Common myeloid progenitor, CD34-positive (primary cell): ENCODE measurements around the gene F13A1.

Experiments used
- CTCF ChIA-PET: fragments of 350-600 bp; sonication (Branson Sonifier 250); formaldehyde crosslinking; loops from one replicate; lab custom pipeline; 2021; ENCODE audit warnings: antibody characterized with exemption; lab: Charles Lee
- POLR2A ChIA-PET: fragments of 350-600 bp; sonication (Branson Sonifier 250); formaldehyde crosslinking; loops from one replicate; lab custom pipeline; 2021; ENCODE audit warnings: antibody characterized with exemption; lab: Charles Lee
- DNase-seq, 3 donors: peaks; one replicate each; pipeline versions ENCODE4 v3.0.0 to v3.0.0-alpha.2; 2013
- H3K27ac ChIP-seq, 2 experiments: 1 replicate in 1 of 2; 2 replicates in 1 of 2; pipeline ENCODE4 v1.7.0; 2013; ENCODE audit warnings: inconsistent platforms in 2 of 2, low read length in 2 of 2, mild to moderate bottlenecking in 2 of 2, low read depth in 1 of 2, moderate library complexity in 1 of 2; ENCODE audit not compliant: severe bottlenecking in 2 of 2, insufficient read depth in 1 of 2, poor library complexity in 1 of 2
- H3K27me3 ChIP-seq, 5 experiments: replicated peaks in 2 of 5; 1 replicate in 3 of 5; 2 replicates in 2 of 5; pipeline versions ENCODE4 v1.6.1 to v1.7.0; 2013; ENCODE audit warnings: low read length in 4 of 5, mild to moderate bottlenecking in 2 of 5, moderate library complexity in 2 of 5, inconsistent platforms in 1 of 5; ENCODE audit not compliant: insufficient read depth in 5 of 5, control insufficient read depth in 4 of 5
- H3K36me3 ChIP-seq, 4 experiments: 1 replicate in 2 of 4; 2 replicates in 2 of 4; pipeline versions ENCODE4 v1.6.1 to v1.7.0; 2013; ENCODE audit warnings: low read length in 3 of 4, control low read depth in 1 of 4, mild to moderate bottlenecking in 1 of 4; ENCODE audit not compliant: control insufficient read depth in 4 of 4, insufficient read depth in 4 of 4
- H3K4me1 ChIP-seq, 4 experiments: 1 replicate in 3 of 4; 2 replicates in 1 of 4; pipeline versions ENCODE4 v1.6.1 to v1.7.1; 2013; ENCODE audit warnings: low read length in 3 of 4, mild to moderate bottlenecking in 3 of 4, control low read depth in 1 of 4, inconsistent platforms in 1 of 4, moderate library complexity in 1 of 4; ENCODE audit not compliant: control insufficient read depth in 4 of 4, insufficient read depth in 4 of 4; ENCODE audit errors: control extremely low read depth in 1 of 4
- H3K4me3 ChIP-seq, 7 experiments: 1 replicate in 4 of 7; 2 replicates in 3 of 7; pipeline versions ENCODE4 v1.5.1 to v1.7.0; 2013; ENCODE audit warnings: mild to moderate bottlenecking in 7 of 7, low read length in 6 of 7, moderate library complexity in 6 of 7, inconsistent platforms in 2 of 7, low read depth in 2 of 7, control low read depth in 1 of 7; ENCODE audit not compliant: insufficient read depth in 4 of 7, control insufficient read depth in 1 of 7; ENCODE audit errors: extremely low read depth in 1 of 7
- H3K9me3 ChIP-seq, 5 experiments: 1 replicate in 4 of 5; 2 replicates in 1 of 5; pipeline versions ENCODE4 v1.6.1 to v1.7.1; 2013; ENCODE audit warnings: low read length in 4 of 5, mild to moderate bottlenecking in 2 of 5, inconsistent platforms in 1 of 5, low read depth in 1 of 5, moderate library complexity in 1 of 5; ENCODE audit not compliant: control insufficient read depth in 4 of 5, insufficient read depth in 2 of 5; ENCODE audit errors: control extremely low read depth in 1 of 5
- WGBS: methylation state at CpG from one replicate; pipeline ENCODE4 v1.1.5; 2013; ENCODE audit not compliant: insufficient coverage; 5-methylcytosine and 5-hydroxymethylcytosine counted together

The F13A1 gene

DNA sequence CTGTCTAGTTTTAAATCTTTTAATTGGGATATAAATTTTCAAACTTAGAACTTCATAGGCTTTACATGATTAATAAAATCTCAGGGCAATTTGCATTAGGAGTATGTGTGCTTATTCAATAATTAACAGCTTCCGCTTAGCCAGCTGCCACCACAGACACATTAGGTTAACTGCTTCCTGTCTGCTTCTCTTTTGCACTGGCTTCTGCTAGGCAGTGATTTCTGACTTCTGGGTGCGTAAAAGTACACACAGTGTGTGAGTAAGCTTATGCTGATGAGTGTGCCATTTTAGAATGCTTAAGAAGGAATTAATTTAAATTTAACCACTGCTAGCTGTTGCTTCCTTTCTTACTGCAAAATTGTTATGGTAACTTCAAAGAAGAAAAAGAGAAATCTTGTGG, 73.9 kb downstream of the F13A1 start:
- Histone ChIP-seq H3K36me3 (no peaks in the 10 kb centered on the region), H3K4me1 (no peaks in the 10 kb centered on the region), H3K4me3 (no peak overlapping the region), H3K27me3 (peaks cover 2 to 12% (median 3%) of the 10 kb centered on the region in 5 experiments), H3K27ac (no peak overlapping the region), H3K9me3 (no peaks in the 10 kb centered on the region)
- ChIA-PET CTCF (interaction anchor here (0.7 kb wide), 1 partner anchor 1204 kb away, joined by 3 read pairs; no protein-coding TSS in a partner anchor), POLR2A (no interaction called here)
- DNase-seq, result peak in 2 of 3 donors; percentile 54 to 78
- no CpG with 5 or more reads among the region's 2 CpGs for WGBS

DNA sequence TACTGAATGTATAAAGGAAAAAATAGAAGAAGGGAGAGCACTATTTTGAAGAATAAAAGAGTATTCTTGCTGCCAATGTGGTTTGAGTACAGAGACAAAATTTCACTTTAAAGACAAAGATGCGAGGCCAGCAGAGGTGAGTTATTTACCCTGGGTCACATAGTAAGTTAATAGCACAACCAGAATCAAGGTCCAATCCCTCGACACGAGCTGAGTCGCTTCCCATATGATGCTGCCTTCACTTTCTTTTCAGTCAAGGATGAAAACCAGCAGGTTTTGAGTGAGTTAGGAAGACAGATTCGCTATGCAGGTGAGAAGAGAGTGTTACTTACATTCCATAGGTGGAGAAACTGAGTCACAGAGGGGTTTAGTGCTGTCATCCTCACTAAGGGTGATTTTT, 75.8 kb downstream of the F13A1 start:
- Histone ChIP-seq H3K27ac (no peak overlapping the region), H3K27me3 (peaks cover 0 to 14% (median 3%) of the 10 kb centered on the region in 5 experiments), H3K9me3 (no peaks in the 10 kb centered on the region), H3K4me1 (no peaks in the 10 kb centered on the region), H3K36me3 (no peaks in the 10 kb centered on the region), H3K4me3 (no peak overlapping the region)
- DNase-seq, result no peak
- WGBS, result 97% methylated on average over 5 of the region's 5 CpGs
- ChIA-PET POLR2A (no interaction called here), CTCF (no interaction called here)

DNA sequence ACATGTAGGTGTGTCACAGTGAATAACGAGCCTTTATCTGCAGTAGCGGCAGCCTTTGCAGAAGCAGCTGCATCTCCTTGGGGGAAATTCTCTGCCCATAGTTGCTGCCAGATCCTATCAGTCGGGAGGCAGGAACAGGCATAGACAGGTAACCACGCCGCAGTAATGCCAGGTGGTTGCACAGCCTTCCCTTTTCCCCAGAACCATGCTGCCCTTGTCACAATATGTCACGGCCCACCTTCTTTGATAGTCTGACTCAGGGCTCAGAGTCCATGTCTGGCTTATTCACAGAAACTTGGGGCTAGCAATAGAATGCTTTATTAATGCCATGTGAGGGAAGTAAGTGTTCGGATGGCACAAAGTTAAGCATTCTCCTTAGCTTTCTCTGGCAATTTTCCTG, 76.6 kb downstream of the F13A1 start:
- 100% methylated on average over 6 of the region's 7 CpGs for WGBS
- Histone ChIP-seq H3K4me3 (no peak overlapping the region), H3K9me3 (no peaks in the 10 kb centered on the region), H3K4me1 (no peaks in the 10 kb centered on the region), H3K27me3 (peaks cover 0 to 14% (median 3%) of the 10 kb centered on the region in 5 experiments), H3K36me3 (no peaks in the 10 kb centered on the region), H3K27ac (no peak overlapping the region)
- no peak for DNase-seq
- ChIA-PET POLR2A (no interaction called here), CTCF (no interaction called here)

DNA sequence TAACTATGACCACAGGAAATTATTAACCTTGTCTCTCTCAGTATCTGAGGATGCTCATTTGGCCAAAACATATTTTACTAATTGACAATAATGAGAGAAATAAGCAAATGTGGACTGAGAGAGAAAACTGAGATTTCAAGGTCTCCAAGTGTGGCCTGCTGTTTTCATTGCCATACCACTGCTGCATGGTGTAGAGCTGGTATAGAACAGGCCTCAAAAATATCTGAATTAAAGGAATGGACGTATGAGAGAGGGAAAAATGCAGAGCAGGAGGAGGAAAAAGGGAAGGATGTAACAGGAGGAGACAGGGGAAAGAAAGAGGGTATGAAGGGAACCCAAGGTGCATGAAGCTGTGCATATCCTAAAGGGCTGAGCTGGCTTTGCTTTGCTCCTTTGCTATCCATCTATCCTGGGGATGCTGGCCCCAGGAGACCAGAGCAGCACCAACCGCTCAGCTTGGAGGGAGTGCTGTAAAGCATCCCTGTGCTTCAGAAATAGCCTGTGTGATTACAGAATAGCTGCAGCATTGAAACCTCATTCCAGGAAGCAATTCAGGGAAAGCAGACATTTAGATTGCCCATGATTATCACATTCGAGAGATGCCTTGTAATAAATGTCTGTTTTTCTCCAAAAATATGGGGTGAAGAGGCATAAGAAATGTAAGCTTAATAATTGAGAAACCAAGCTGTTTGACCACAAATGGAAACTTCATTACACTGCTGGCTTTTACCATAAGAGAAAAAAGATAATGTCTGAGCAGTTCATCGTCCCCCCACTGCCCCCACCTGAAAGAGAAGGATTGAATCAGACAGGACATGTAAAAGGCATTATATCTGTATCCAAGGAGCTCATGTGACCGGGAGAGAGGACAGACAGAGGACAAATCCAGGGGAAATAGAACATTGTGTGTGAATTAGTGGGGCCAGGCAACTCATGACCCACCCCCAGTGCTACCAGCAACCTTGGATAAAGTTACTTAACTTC, 80.6 kb downstream of the F13A1 start:
- H3K36me3 ChIP-seq, result no peaks in the 10 kb centered on the region
- POLR2A ChIA-PET, result interaction anchor here (0.6 kb wide), 1 partner anchor 346 kb away, joined by 9 read pairs; no protein-coding TSS in a partner anchor

DNA sequence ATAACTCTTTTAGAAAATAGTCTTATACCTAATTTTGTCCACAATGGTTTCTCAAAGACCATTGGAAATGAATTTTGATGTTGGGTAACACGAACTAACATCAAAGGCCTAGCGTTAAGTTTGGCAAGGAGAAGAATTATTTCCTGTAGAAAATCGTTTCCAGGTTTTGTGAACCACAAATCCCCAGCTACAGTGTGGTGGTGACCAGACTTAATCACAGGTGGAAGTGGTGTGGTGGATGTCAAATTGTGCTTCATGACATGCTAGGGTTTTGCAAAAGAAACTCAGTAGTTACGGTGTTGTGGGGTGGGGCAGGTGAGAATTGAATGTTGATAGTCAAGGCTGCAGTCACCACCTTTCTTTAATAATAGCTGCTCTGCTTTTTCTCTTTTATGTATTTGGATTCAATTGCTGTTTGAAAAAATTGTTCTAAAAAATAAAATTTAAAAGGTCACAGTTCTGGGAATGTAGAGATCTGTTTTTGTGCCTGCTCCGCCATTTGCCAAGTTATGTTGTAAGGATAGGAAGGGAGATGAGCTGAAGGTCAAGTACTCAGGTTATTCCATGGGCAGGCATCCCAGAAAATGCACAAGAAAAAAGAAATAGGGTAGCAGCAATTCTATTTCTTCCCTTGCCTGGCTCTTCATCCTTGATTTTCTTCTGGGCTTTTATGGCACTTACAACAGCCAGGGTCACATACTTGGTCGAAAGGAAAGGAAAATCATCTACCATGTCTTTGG, 83.6 kb downstream of the F13A1 start:
- DNase-seq, result peak in 1 of 3 donors; percentile 10
- POLR2A ChIA-PET, result no interaction called here
- CTCF ChIA-PET, result no interaction called here
- Histone ChIP-seq H3K4me3 (no peak overlapping the region), H3K36me3 (no peaks in the 10 kb centered on the region), H3K9me3 (peaks cover 0 to 2% (median 0%) of the 10 kb centered on the region in 5 experiments), H3K27me3 (peaks cover 0 to 13% (median 3%) of the 10 kb centered on the region in 5 experiments), H3K4me1 (no peaks in the 10 kb centered on the region), H3K27ac (no peak overlapping the region)
- 65% methylated on average over 4 of the region's 6 CpGs for WGBS

More for the DNA sequence above, 80.6 kb downstream of the F13A1 start:
- H3K27me3 ChIP-seq, result peaks cover 0 to 13% (median 3%) of the 10 kb centered on the region in 5 experiments
- no peaks in the 10 kb centered on the region for H3K9me3 ChIP-seq
- CTCF ChIA-PET, result no interaction called here
- H3K27ac ChIP-seq, result no peak overlapping the region
- H3K4me3 ChIP-seq, result no peak overlapping the region
- no peaks in the 10 kb centered on the region for H3K4me1 ChIP-seq
- DNase-seq, result no peak
- WGBS, result 70% methylated on average over 3 of the region's 5 CpGs

DNA sequence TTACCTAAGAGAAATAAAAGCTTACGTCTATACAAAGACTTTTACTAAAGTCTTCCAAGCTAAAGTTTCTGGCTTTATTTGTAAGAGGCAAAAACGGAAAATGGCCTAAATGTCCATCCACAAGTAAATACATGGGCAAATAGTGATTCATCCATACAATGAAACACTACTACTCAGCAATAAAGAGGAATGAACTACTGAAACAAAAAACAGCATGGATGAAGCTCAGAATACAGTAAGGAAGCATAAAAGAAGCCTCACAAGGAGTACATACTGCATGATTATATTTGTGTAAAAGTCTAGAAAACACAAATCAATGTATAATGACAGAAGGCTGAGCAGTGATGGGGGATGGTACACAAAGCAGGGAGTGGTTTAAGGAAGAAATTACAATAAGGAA, 84.7 kb downstream of the F13A1 start:
- POLR2A ChIA-PET, result no interaction called here
- peaks cover 0 to 2% (median 0%) of the 10 kb centered on the region in 5 experiments for H3K9me3 ChIP-seq
- H3K4me1 ChIP-seq, result no peaks in the 10 kb centered on the region
- H3K27ac ChIP-seq, result no peak overlapping the region
- no peak overlapping the region for H3K4me3 ChIP-seq
- no CpG with 5 or more reads among the region's 2 CpGs for WGBS
- no peak for DNase-seq
- peaks cover 0 to 13% (median 3%) of the 10 kb centered on the region in 5 experiments for H3K27me3 ChIP-seq
- no peaks in the 10 kb centered on the region for H3K36me3 ChIP-seq
- CTCF ChIA-PET, result interaction anchor here (1.1 kb wide), 1 partner anchor 15 kb away, joined by 3 read pairs; no protein-coding TSS in a partner anchor
